NCI-H526 (cell line): Measurements from ENCODE around the gene RFTN2.
"Not testable (repeated sequence)": the region's sequence is repeated elsewhere in the genome, so short reads cannot be mapped to it uniquely, and the experiment has no call there.

Source experiments
- DNase-seq, 2 experiments: peaks; one replicate each; lab custom pipeline; 2025; lab: John Stamatoyannopoulos, UW

The RFTN2 gene

GRCh38 chr2:197675246-197675645 lies at the start of gene RFTN2:
Gene RFTN2 (minus strand): TSS chr2:197675587. CDS start chr2:197675458, 129 bp downstream.
- DNase-seq = no peak

- no peak for DNase-seq
Measured at GRCh38 chr2:197717863-197718262, 42.5 kb upstream of the RFTN2 start.

GRCh38 chr2:197713271-197713670 lies 37.9 kb upstream of the RFTN2 start:
- DNase-seq = no peak

- no peak for DNase-seq
Measured at GRCh38 chr2:197711578-197711977, 36.2 kb upstream of the RFTN2 start.

GRCh38 chr2:197710424-197711042 lies 35.1 kb upstream of the RFTN2 start:
- DNase-seq = no peak

- not testable (repeated sequence) for DNase-seq
Measured at GRCh38 chr2:197709140-197709539, 33.8 kb upstream of the RFTN2 start.

- no peak for DNase-seq
Measured at GRCh38 chr2:197708331-197708730, 32.9 kb upstream of the RFTN2 start.

- peak; percentile 15 to 63 for DNase-seq
Measured at GRCh38 chr2:197707316-197708213, 32.2 kb upstream of the RFTN2 start.

GRCh38 chr2:197706839-197707207 lies 31.4 kb upstream of the RFTN2 start:
- DNase-seq = no peak

GRCh38 chr2:197705912-197706838 lies 30.8 kb upstream of the RFTN2 start:
- DNase-seq = peak in 1 of 2 experiments; percentile 25

GRCh38 chr2:197705121-197705911 lies 29.9 kb upstream of the RFTN2 start, which contains the start of gene MARS2:
Gene MARS2 (plus strand): TSS chr2:197705369. CDS start chr2:197705406, 37 bp downstream.
- peak; percentile 77 to 96 for DNase-seq

- peak in 1 of 2 experiments; percentile 45 for DNase-seq
Measured at GRCh38 chr2:197704434-197705120, 29.2 kb upstream of the RFTN2 start.

GRCh38 chr2:197700960-197701359 lies 25.6 kb upstream of the RFTN2 start:
- DNase-seq = no peak

GRCh38 chr2:197699724-197700123 lies 24.3 kb upstream of the RFTN2 start:
- not testable (repeated sequence) for DNase-seq

- not testable (repeated sequence) for DNase-seq
Measured at GRCh38 chr2:197696571-197696970, 21.2 kb upstream of the RFTN2 start.

GRCh38 chr2:197695971-197696370 lies 20.6 kb upstream of the RFTN2 start:
- DNase-seq = not testable (repeated sequence)

- not testable (repeated sequence) for DNase-seq
Measured at GRCh38 chr2:197695206-197695605, 19.8 kb upstream of the RFTN2 start.

GRCh38 chr2:197677483-197677882 lies 2.1 kb upstream of the RFTN2 start:
- DNase-seq = no peak

GRCh38 chr2:197677056-197677455 lies 1.7 kb upstream of the RFTN2 start:
- no peak for DNase-seq

GRCh38 chr2:197675711-197676188 lies 363 bp upstream of the RFTN2 start:
- no peak for DNase-seq
